Neural progenitor cell (in vitro differentiated cells): ENCODE measurements around the gene SIGLEC10.

Experiments used
- CTCF ChIP-seq: fragments of 200-600 bp; sonication (generic); IDR thresholded peaks from 2 replicates; pipeline ENCODE4 v1.5.1; 2017; ENCODE audit warnings: antibody characterized with exemption, mild to moderate bottlenecking
- EZH2 ChIP-seq: fragments of 200-600 bp; sonication (generic); IDR thresholded peaks from 2 replicates; pipeline ENCODE4 v1.6.1; 2017; ENCODE audit warnings: antibody characterized with exemption, mild to moderate bottlenecking, moderate library complexity

GRCh38 chr19:51434456-51434855 is 17.0 kb upstream of the SIGLEC10 start:
- TF ChIP-seq CTCF = no peak
- TF ChIP-seq EZH2 = no peak
